Smooth muscle cell (in vitro differentiated cells): ENCODE measurements around the gene AKNA. TPM values are rescaled to one million over a fixed set of nuclear protein-coding genes. Genes with fewer than 3 reads are reported as not detected.

Experiments
- DNase-seq: peaks from one replicate; lab custom pipeline; 2025; ENCODE audit not compliant: unreplicated experiment; lab: John Stamatoyannopoulos, UW
- H2AFZ ChIP-seq: fragments of 200-600 bp; sonication (generic); 2 replicates; pipeline ENCODE4 v1.6.0; 2016; ENCODE audit warnings: antibody characterized with exemption, low read depth, mild to moderate bottlenecking
- H3F3A ChIP-seq: fragments of 200-600 bp; sonication (generic); 2 replicates; pipeline ENCODE4 v1.6.0; 2017; ENCODE audit warnings: antibody characterized with exemption, low read depth
- H3K27ac ChIP-seq: fragments of 200-600 bp; sonication (generic); 2 replicates; pipeline ENCODE4 v1.5.1; 2016; ENCODE audit warnings: low read depth, mild to moderate bottlenecking
- H3K27me3 ChIP-seq: fragments of 200-600 bp; sonication (generic); 2 replicates; pipeline ENCODE4 v1.6.1; 2016; ENCODE audit warnings: low read depth, mild to moderate bottlenecking
- H3K36me3 ChIP-seq: fragments of 200-600 bp; sonication (generic); 2 replicates; pipeline ENCODE4 v1.5.1; 2016; ENCODE audit warnings: low read depth
- H3K4me1 ChIP-seq: fragments of 200-600 bp; sonication (generic); 2 replicates; pipeline ENCODE4 v1.5.1; 2016; ENCODE audit warnings: low read depth
- H3K4me2 ChIP-seq: fragments of 200-600 bp; sonication (generic); 2 replicates; pipeline ENCODE4 v1.6.0; 2016; ENCODE audit warnings: mild to moderate bottlenecking
- H3K4me3 ChIP-seq: fragments of 200-600 bp; sonication (generic); 2 replicates; pipeline ENCODE4 v1.5.1; 2016; ENCODE audit warnings: mild to moderate bottlenecking
- H3K79me2 ChIP-seq: fragments of 200-600 bp; sonication (generic); 2 replicates; pipeline ENCODE4 v1.6.0; 2016; ENCODE audit warnings: low read depth, mild to moderate bottlenecking
- H3K9ac ChIP-seq: fragments of 200-600 bp; sonication (generic); 2 replicates; pipeline ENCODE4 v1.6.0; 2016; ENCODE audit warnings: low read depth
- H3K9me3 ChIP-seq: fragments of 200-600 bp; sonication (generic); replicated peaks from 2 replicates; pipeline ENCODE4 v1.5.1; 2016; ENCODE audit warnings: low read depth
- H4K20me1 ChIP-seq: fragments of 200-600 bp; sonication (generic); 2 replicates; pipeline ENCODE4 v1.6.0; 2016; ENCODE audit warnings: low read depth
- WGBS: methylation state at CpG from one replicate; pipeline ENCODE4 v1.1.7; 2016; ENCODE audit warnings: low lambda C conversion rate; 5-methylcytosine and 5-hydroxymethylcytosine counted together
- polyA plus RNA-seq: library from polyadenylated mRNA; unstranded; fragments of >200 nt; fragmentation: Nextera tagmentation; extraction: Ambion mirVana; gene quantifications from 2 replicates; pipeline ENCODE4 v1.2.1, GENCODE V29; 2016
- total RNA-seq: library from RNA; depleted of rRNA; stranded (reverse); fragments of >200 nt; gene quantifications from 2 replicates; pipeline ENCODE4 v1.2.3, GENCODE V29; 2014
- TF ChIP-seq, protein P1 (sequence below): fragments of 200-600 bp; sonication (generic); IDR thresholded peaks from 2 replicates; pipeline ENCODE4 v1.5.1; 2017; ENCODE audit warnings: borderline replicate concordance, mild to moderate bottlenecking, antibody characterized with exemption; ENCODE audit not compliant: insufficient read depth, poor library complexity, severe bottlenecking

Gene AKNA
- total and polyA plus RNA-seq, 2 experiments from 2014 or later, result 3.2 to 4.7 TPM

- no peak for DNase-seq
- Histone ChIP-seq H3K4me1 (no peaks in the 10 kb centered on the region), H4K20me1 (peaks cover 8% of the 10 kb centered on the region), H3K4me3 (no peak overlapping the region), H3K9ac (no peak overlapping the region), H3K27me3 (no peaks in the 10 kb centered on the region), H3K4me2 (no peak overlapping the region), H2AFZ (no peak overlapping the region), H3K27ac (no peak overlapping the region), H3K36me3 (no peaks in the 10 kb centered on the region), H3F3A (no peaks in the 10 kb centered on the region), H3K79me2 (peaks cover 8% of the 10 kb centered on the region), H3K9me3 (no peaks in the 10 kb centered on the region)
- TF ChIP-seq, protein P1, sequence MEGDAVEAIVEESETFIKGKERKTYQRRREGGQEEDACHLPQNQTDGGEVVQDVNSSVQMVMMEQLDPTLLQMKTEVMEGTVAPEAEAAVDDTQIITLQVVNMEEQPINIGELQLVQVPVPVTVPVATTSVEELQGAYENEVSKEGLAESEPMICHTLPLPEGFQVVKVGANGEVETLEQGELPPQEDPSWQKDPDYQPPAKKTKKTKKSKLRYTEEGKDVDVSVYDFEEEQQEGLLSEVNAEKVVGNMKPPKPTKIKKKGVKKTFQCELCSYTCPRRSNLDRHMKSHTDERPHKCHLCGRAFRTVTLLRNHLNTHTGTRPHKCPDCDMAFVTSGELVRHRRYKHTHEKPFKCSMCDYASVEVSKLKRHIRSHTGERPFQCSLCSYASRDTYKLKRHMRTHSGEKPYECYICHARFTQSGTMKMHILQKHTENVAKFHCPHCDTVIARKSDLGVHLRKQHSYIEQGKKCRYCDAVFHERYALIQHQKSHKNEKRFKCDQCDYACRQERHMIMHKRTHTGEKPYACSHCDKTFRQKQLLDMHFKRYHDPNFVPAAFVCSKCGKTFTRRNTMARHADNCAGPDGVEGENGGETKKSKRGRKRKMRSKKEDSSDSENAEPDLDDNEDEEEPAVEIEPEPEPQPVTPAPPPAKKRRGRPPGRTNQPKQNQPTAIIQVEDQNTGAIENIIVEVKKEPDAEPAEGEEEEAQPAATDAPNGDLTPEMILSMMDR, result no peak
- 96% methylated on average over 19 of the region's 19 CpGs for WGBS
Measured at GRCh38 chr9:114376586-114377445, 11.0 kb downstream of the AKNA start.

DNA sequence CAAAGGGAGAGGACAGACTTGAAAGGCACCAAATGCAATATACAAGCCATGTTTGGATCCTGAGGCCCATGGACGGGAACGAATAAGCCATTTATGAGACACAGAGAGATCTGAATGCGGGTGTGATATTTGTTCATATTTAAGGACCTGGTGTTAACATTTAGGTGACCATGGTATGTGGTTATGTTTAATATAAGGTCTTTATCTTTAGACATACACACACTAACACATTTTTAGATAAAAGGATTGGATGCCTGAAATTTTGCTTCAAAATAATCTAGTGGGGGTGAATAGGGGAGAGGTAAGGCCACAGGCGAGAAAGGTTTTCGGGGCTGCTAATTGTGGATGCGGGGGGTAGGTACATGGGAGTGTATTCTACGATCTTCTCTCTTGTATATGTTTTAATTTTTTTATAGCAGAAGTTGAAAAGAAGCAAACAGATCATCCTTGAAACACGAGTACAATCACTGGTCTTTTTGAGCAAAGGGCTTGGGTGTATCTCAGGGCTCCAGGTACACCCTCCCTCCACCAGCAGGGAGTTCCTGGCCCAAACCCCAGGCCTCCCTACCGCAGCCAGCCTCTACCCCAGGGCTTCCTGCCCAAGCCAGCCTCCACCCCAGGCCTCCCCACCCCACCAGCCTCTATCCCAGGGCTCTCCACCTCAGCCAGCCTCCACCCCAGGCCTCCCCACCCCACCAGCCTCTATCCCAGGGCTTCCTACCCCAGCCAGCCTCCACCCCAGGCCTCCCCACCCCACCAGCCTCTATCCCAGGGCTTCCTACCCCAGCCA is 12.2 kb downstream of the AKNA start:
- Histone ChIP-seq H3K79me2 (peaks cover 3% of the 10 kb centered on the region), H3K27me3 (no peaks in the 10 kb centered on the region), H2AFZ (no peak overlapping the region), H3K27ac (no peak overlapping the region), H3F3A (no peaks in the 10 kb centered on the region), H4K20me1 (peaks cover 8% of the 10 kb centered on the region), H3K9ac (no peak overlapping the region), H3K36me3 (no peaks in the 10 kb centered on the region), H3K9me3 (no peaks in the 10 kb centered on the region), H3K4me2 (no peak overlapping the region), H3K4me3 (no peak overlapping the region), H3K4me1 (no peaks in the 10 kb centered on the region)
- DNase-seq, result no peak
- TF ChIP-seq, protein P1, result no peak
- WGBS, result 94% methylated on average over 8 of the region's 9 CpGs

DNA sequence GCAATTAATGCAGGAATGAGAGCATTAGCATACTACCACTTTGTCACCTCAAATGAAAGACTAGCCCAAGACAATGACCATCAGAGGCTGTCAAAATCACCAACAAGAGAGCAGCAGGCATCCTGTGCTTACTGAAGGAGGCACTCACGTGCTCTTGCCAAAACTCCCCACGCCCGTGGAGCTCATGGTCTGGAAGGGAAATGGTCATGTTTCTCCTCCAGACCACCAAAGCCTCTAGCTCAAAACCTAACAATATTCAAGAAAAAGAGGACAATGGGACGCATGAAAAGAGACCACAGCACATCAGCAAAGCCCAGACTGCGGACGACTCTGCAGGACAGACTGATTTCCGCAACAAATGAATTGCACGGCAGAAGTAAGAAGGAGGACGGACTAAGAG is 12.8 kb downstream of the AKNA start:
- DNase-seq, result no peak
- no peak overlapping the region for H3K4me2 ChIP-seq
- WGBS, result 85% methylated on average over 9 of the region's 9 CpGs

More for the DNA sequence above, 12.8 kb downstream of the AKNA start:
- Histone ChIP-seq H3K27me3 (no peaks in the 10 kb centered on the region), H2AFZ (no peak overlapping the region), H4K20me1 (peaks cover 8% of the 10 kb centered on the region), H3K4me1 (no peaks in the 10 kb centered on the region), H3K4me3 (no peak overlapping the region), H3K9ac (no peak overlapping the region), H3K36me3 (no peaks in the 10 kb centered on the region), H3F3A (no peaks in the 10 kb centered on the region), H3K9me3 (no peaks in the 10 kb centered on the region), H3K27ac (no peak overlapping the region), H3K79me2 (no peaks in the 10 kb centered on the region)
- TF ChIP-seq, protein P1, result no peak
